KOPT-K1 (cell line): ENCODE data around the gene IKBKE.

Experiments used
- H3K27ac ChIP-seq: fragments of 200-600 bp; sonication (generic); 2 replicates; pipeline ENCODE4 v1.5.1; 2016; ENCODE audit warnings: antibody characterized with exemption, mild to moderate bottlenecking, low read depth, low read length; ENCODE audit not compliant: poor library complexity, severe bottlenecking
- H3K36me3 ChIP-seq: fragments of 200-600 bp; sonication (generic); 2 replicates; pipeline ENCODE4 v1.5.1; 2017; ENCODE audit warnings: antibody characterized with exemption, mild to moderate bottlenecking, low read length, moderate library complexity; ENCODE audit not compliant: insufficient read depth
- H3K9me3 ChIP-seq: fragments of 200-600 bp; sonication (generic); 2 replicates; pipeline ENCODE4 v1.5.1; 2017; ENCODE audit warnings: antibody characterized with exemption, low read length, mild to moderate bottlenecking; ENCODE audit not compliant: insufficient read depth, poor library complexity, severe bottlenecking

IKBKE gene

GRCh38 chr1:206492589-206492988 lies 22.3 kb downstream of the IKBKE start:
- no peak overlapping the region for H3K27ac ChIP-seq
- H3K9me3 ChIP-seq, result no peaks in the 10 kb centered on the region
- H3K36me3 ChIP-seq, result peaks cover 92% of the 10 kb centered on the region

DNA sequence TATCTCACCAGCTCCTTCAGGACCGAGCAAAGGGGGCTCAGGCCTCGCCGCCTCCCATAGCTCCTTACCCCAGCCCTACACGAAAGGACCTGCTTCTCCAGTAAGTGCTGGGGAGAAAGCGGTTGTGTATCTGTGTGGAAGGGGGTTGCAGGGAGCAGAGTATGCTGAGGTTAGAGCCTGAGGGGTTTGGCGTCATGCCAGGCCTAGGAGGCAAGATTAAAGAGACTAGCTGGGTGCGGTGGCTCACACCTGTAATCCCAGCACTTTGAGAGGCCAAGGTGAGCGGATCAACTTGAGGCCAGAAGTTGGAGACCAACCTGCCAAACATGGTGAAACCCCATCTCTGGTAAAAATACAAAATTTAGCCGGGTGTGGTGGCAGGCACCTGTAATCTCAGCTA lies 23.0 kb downstream of the IKBKE start:
- no peaks in the 10 kb centered on the region for H3K9me3 ChIP-seq
- peaks cover 92% of the 10 kb centered on the region for H3K36me3 ChIP-seq
- H3K27ac ChIP-seq, result no peak overlapping the region

DNA sequence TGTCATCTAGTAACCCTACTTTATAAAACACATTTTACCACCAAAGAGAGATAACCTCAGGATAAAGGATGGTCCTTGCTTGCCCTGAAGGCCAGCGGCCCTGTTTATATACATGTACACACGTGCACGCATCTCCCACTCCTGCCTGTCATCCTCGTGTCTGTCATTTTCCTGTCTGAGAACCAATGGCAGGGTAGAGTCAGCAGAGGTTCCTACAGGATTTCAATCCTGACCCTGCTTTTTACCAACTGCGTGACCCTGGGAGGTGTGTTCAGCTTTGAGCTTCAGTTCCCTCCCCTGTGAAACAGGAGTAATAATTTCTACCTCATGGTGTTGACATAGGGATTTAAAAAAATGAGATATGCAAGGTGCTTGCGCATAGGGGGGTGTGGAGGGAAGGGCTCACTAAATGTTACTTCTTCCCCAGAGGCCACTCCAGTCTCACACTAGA lies 24.8 kb downstream of the IKBKE start:
- Histone ChIP-seq H3K36me3 (peaks cover 92% of the 10 kb centered on the region), H3K27ac (no peak overlapping the region), H3K9me3 (no peaks in the 10 kb centered on the region)

- H3K27ac ChIP-seq, result no peak overlapping the region
- no peaks in the 10 kb centered on the region for H3K9me3 ChIP-seq
- peaks cover 88% of the 10 kb centered on the region for H3K36me3 ChIP-seq
Measured at GRCh38 chr1:206495493-206496046, 25.3 kb downstream of the IKBKE start.

DNA sequence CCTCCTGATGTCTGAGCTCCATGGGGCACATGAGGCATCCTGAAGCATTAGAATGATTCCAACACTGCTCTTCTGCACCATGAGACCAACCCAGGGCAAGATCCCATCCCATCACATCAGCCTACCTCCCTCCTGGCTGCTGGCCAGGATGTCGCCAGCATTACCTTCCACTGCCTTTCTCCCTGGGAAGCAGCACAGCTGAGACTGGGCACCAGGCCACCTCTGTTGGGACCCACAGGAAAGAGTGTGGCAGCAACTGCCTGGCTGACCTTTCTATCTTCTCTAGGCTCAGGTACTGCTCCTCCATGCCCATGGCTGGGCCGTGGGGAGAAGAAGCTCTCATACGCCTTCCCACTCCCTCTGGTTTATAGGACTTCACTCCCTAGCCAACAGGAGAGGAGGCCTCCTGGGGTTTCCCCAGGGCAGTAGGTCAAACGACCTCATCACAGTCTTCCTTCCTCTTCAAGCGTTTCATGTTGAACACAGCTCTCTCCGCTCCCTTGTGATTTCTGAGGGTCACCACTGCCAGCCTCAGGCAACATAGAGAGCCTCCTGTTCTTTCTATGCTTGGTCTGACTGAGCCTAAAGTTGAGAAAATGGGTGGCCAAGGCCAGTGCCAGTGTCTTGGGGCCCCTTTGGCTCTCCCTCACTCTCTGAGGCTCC lies 26.0 kb downstream of the IKBKE start:
- Histone ChIP-seq H3K36me3 (peaks cover 81% of the 10 kb centered on the region), H3K27ac (no peak overlapping the region), H3K9me3 (no peaks in the 10 kb centered on the region)

GRCh38 chr1:206497363-206497762 lies 27.1 kb downstream of the IKBKE start:
- Histone ChIP-seq H3K9me3 (no peaks in the 10 kb centered on the region), H3K27ac (no peak overlapping the region), H3K36me3 (peaks cover 70% of the 10 kb centered on the region)

DNA sequence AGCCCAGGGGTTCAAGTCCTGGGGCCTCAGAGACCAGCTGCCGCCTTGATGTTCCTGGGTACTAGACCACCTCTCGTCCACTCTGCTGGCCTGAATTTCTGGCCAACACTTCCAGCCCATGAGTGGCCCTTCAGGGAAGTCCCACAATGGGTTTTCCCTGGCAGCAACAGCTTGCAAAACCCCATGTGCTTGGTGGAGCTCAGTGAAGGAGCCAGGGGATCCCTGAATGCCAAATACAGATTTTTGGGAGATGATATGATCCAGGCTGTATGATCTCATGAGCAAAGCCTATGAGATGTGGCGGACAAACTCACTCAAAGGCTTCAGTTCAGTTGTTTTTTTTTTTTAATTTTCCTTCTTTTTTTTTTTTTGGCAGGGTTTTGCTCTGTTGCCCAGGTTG lies 27.5 kb downstream of the IKBKE start:
- H3K27ac ChIP-seq, result no peak overlapping the region
- H3K36me3 ChIP-seq, result peaks cover 66% of the 10 kb centered on the region
- H3K9me3 ChIP-seq, result no peaks in the 10 kb centered on the region

- Histone ChIP-seq H3K9me3 (no peaks in the 10 kb centered on the region), H3K27ac (no peak overlapping the region), H3K36me3 (peaks cover 57% of the 10 kb centered on the region)
Measured at GRCh38 chr1:206498685-206499084, 28.4 kb downstream of the IKBKE start.

GRCh38 chr1:206500046-206500445 lies 29.8 kb downstream of the IKBKE start:
- Histone ChIP-seq H3K27ac (no peak overlapping the region), H3K36me3 (peaks cover 44% of the 10 kb centered on the region), H3K9me3 (no peaks in the 10 kb centered on the region)

GRCh38 chr1:206501881-206502280 lies 31.6 kb downstream of the IKBKE start:
- Histone ChIP-seq H3K27ac (no peak overlapping the region), H3K9me3 (no peaks in the 10 kb centered on the region), H3K36me3 (peaks cover 26% of the 10 kb centered on the region)

- Histone ChIP-seq H3K36me3 (peaks cover 21% of the 10 kb centered on the region; the same call in 1 of the 2 replicates), H3K9me3 (no peaks in the 10 kb centered on the region), H3K27ac (no peak overlapping the region)
Measured at GRCh38 chr1:206502403-206502802, 32.1 kb downstream of the IKBKE start.

GRCh38 chr1:206502812-206503211 lies 32.5 kb downstream of the IKBKE start:
- no peak overlapping the region for H3K27ac ChIP-seq
- H3K36me3 ChIP-seq, result peaks cover 17% of the 10 kb centered on the region; the same call in 1 of the 2 replicates

DNA sequence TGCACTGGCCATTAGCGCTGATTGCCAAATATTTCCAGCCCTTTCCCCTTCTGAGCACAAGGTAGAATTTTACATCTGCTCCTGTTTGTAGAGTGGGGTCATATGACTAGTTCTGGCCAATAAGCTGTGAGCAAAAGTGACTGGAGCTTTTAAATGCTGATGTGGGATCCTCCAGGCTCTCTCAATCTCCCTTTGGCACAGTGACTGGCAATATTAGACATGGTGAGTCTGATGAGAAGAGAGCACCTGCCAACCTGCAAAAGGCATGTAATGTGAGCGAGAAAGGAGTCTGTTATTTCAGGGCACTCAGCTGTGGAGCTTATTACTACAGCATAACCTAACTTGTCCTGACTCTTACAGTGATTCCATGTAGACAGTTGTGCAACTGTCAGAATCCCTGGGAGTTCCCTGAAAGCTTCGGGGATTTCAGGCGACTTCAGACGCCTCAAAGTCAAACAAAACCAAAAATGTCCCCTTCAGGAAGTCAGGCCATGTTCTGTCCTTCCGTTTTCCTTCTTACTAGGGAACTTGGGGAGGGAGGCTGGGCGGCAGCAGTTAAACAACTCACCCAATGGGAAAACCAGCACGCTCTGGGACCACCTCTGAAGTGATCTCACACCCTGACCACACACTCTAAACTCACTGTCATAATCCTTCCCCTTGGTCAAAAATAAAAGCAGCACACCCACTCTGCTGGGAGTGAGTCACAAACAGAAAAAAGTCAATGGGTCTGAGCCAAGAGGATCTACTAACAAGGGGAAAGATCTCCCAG lies 33.5 kb downstream of the IKBKE start:
- Histone ChIP-seq H3K36me3 (peaks cover 7% of the 10 kb centered on the region; the same call in 1 of the 2 replicates), H3K9me3 (no peaks in the 10 kb centered on the region), H3K27ac (no peak overlapping the region)

More at GRCh38 chr1:206502812-206503211, 32.5 kb downstream of the IKBKE start:
- H3K9me3 ChIP-seq, result no peaks in the 10 kb centered on the region

GRCh38 chr1:206504363-206504713 lies 34.1 kb downstream of the IKBKE start:
- Histone ChIP-seq H3K36me3 (0 out of 2 replicates have a peak, but pooled peaks cover 4% of the 10 kb centered on the region), H3K27ac (no peak overlapping the region), H3K9me3 (no peaks in the 10 kb centered on the region)

DNA sequence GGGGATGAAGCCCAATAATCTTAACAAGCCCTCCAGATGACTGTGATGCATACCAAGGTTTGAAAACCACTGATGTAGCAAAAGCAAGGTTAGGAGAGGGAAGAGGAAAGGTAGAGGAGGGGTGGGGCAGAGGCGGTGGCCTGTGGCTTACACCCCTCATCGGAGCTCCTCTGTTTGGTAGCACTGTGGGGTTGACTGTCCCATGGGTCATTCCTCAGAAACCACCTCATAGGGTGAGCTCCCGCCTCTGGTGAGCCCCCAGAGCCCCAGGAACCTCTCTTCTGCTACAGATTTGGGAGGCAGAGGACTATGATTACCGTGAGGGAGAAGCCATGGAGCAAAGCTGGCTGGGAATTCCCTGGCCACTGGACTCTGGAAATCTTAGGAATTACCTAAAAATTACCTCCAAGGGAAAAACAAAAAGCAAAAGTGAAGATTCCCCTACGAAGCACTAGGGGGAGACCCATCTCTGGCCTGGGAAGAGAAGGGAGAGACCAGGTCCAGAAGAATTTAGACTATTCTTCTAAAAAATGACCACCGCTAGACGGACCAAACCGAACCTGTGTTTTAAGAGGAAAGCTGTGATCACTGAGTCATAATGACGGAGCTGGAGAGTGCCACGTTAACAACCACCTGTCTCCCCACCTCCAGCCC lies 35.6 kb downstream of the IKBKE start:
- no peak overlapping the region for H3K27ac ChIP-seq

More for the DNA sequence above, 35.6 kb downstream of the IKBKE start:
- H3K36me3 ChIP-seq, result no peaks in the 10 kb centered on the region
- H3K9me3 ChIP-seq, result no peaks in the 10 kb centered on the region
